ENCODE results near the gene ACACA. TPM values are rescaled to one million over a fixed set of nuclear protein-coding genes. Genes with fewer than 3 reads are reported as not detected.
A peak's percentile ranks its signal among the peaks of the same experiment; 100 is the strongest.

ACACA gene
- total RNA-seq, 4 donors from 2014 or later: 28.7 to 72.7 (median 42.2) TPM

DNA sequence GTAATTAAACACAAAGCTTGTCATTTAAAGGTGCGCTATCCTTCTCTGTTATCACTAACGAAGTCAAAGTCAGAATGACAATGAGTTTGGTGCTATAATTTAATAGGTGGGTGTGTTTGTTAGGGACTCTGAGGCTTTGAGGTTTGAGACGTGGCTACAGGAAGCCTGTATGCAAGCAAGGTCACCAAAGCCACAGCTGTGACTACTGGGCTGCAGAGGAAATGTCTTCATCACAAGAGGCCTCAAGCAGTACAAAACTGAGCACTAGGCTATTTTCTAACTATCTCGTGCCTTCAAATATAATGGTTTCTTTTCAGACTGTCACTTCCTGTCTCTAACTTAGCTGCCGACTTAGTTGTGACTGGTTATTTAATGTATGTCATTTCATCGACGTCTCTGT is 316.7 kb downstream of the ACACA start:
- ATAC-seq (ENCODE audit: low FRiP score) (no peak), DNase-seq (ENCODE audit: low spot score) (no peak)

GRCh38 chr17:37088913-37089312 is 317.7 kb downstream of the ACACA start:
- ATAC-seq (ENCODE audit: low FRiP score): peak; percentile 26
- DNase-seq (ENCODE audit: low spot score): no peak
- TF ChIP-seq, protein P1, sequence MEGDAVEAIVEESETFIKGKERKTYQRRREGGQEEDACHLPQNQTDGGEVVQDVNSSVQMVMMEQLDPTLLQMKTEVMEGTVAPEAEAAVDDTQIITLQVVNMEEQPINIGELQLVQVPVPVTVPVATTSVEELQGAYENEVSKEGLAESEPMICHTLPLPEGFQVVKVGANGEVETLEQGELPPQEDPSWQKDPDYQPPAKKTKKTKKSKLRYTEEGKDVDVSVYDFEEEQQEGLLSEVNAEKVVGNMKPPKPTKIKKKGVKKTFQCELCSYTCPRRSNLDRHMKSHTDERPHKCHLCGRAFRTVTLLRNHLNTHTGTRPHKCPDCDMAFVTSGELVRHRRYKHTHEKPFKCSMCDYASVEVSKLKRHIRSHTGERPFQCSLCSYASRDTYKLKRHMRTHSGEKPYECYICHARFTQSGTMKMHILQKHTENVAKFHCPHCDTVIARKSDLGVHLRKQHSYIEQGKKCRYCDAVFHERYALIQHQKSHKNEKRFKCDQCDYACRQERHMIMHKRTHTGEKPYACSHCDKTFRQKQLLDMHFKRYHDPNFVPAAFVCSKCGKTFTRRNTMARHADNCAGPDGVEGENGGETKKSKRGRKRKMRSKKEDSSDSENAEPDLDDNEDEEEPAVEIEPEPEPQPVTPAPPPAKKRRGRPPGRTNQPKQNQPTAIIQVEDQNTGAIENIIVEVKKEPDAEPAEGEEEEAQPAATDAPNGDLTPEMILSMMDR (IDR thresholded peaks at IDR 0.05): no peak

More for the DNA sequence above, 316.7 kb downstream of the ACACA start:
- TF ChIP-seq, protein P1 (IDR thresholded peaks at IDR 0.05): no peak

DNA sequence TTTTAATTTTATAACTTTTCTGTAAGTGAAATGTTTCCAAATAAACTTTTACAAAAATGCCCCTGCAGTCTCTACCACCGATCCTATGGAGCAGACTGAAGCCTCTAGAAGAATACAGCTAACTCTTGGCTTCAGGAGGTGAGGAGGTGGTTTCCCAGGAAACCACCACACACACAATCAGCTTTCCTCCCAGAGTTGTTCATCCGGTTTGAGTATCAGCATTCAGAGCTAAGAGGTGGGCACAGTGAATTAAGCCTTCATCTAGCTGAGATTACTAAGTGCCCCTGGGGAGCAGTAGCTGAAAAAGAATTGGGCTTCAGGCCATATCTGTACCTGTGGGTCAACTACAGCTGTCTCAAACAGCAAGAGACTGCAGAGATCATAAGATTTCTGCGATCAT is 318.2 kb downstream of the ACACA start:
- TF ChIP-seq, protein P1 (IDR thresholded peaks at IDR 0.05): no peak

DNA sequence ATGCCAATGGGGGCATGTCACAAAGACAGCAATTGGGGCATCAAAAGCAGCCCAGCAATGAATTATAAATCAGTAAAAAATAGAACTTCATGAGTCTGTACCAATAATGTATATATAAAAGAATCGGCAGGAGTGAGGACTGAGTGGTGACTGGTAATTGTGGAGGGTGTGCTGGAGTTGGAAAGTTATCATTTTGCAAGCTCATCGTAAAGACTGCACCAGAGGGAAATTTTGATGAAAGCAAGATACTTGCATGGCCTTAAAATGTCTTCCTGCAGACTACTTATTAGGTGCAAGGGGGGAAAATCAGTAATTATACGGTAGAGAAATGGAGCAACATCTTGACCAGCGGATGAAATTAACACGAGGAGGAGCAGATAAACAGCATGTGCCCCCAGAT is 319.0 kb downstream of the ACACA start:
- no peak for DNase-seq (ENCODE audit: low spot score)
- TF ChIP-seq, protein P1 (IDR thresholded peaks at IDR 0.05): no peak
- ATAC-seq (ENCODE audit: low FRiP score): no peak

More for the DNA sequence above, 318.2 kb downstream of the ACACA start:
- ATAC-seq (ENCODE audit: low FRiP score) (no peak), DNase-seq (ENCODE audit: low spot score) (no peak)

- ATAC-seq (ENCODE audit: low FRiP score) (no peak), DNase-seq (ENCODE audit: low spot score) (no peak)
- TF ChIP-seq, protein P1 (IDR thresholded peaks at IDR 0.05): no peak
These were observed 319.7 kb downstream of the ACACA start for GRCh38 chr17:37086948-37087347.

DNA sequence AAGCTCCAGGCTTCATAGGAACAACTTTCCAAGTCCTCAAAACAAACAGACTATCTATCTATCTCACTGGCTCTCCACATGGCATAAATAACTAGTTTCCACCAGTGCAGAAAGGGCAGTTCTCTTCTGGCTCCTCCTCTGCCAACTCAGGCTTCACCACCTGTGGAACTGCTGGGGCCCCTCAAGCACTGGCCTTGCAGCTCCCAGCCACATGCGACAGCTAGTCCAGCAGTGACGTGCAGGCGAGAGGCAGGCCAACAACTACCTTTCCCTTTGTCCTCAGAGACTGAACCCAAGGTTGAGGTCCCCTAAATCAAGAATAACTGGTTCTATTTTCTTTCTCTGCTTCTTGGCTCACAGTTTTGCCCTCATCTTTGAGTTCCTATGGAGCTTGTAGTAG is 320.3 kb downstream of the ACACA start:
- TF ChIP-seq, protein P1 (IDR thresholded peaks at IDR 0.05): no peak
- DNase-seq (ENCODE audit: low spot score): no peak

GRCh38 chr17:37084372-37084771 is 322.3 kb downstream of the ACACA start:
- DNase-seq (ENCODE audit: low spot score): no peak
- no peak for ATAC-seq (ENCODE audit: low FRiP score)
- TF ChIP-seq, protein P1 (IDR thresholded peaks at IDR 0.05): no peak

More for the DNA sequence above, 320.3 kb downstream of the ACACA start:
- ATAC-seq (ENCODE audit: low FRiP score): no peak
